C4-2B (cell line): ENCODE measurements around the gene ATP11A.
"Not testable (repeated sequence)": the region's sequence is repeated elsewhere in the genome, so short reads cannot be mapped to it uniquely, and the experiment has no call there.

ENCODE experiments used
- H3K27ac ChIP-seq: fragments of 450-650 bp; 2 replicates; pipeline ENCODE4 v1.5.1; 2017
- ZFX ChIP-seq: fragments of 450-650 bp; IDR thresholded peaks from 2 replicates; pipeline ENCODE4 v1.6.1; 2017
- TF ChIP-seq, protein P1 (sequence below): fragments of 450-650 bp; conservative IDR thresholded peaks from 2 replicates; pipeline ENCODE4 v1.5.1; 2017; ENCODE audit warnings: mild to moderate bottlenecking

ATP11A gene

GRCh38 chr13:112840472-112841302 lies 150.8 kb downstream of the ATP11A start:
- TF ChIP-seq, protein P1, sequence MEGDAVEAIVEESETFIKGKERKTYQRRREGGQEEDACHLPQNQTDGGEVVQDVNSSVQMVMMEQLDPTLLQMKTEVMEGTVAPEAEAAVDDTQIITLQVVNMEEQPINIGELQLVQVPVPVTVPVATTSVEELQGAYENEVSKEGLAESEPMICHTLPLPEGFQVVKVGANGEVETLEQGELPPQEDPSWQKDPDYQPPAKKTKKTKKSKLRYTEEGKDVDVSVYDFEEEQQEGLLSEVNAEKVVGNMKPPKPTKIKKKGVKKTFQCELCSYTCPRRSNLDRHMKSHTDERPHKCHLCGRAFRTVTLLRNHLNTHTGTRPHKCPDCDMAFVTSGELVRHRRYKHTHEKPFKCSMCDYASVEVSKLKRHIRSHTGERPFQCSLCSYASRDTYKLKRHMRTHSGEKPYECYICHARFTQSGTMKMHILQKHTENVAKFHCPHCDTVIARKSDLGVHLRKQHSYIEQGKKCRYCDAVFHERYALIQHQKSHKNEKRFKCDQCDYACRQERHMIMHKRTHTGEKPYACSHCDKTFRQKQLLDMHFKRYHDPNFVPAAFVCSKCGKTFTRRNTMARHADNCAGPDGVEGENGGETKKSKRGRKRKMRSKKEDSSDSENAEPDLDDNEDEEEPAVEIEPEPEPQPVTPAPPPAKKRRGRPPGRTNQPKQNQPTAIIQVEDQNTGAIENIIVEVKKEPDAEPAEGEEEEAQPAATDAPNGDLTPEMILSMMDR: no peak
- TF ChIP-seq ZFX: no peak
- H3K27ac ChIP-seq: no peak overlapping the region

- H3K27ac ChIP-seq: not testable (repeated sequence)
Observed at GRCh38 chr13:112841303-112842015, 151.6 kb downstream of the ATP11A start.

DNA sequence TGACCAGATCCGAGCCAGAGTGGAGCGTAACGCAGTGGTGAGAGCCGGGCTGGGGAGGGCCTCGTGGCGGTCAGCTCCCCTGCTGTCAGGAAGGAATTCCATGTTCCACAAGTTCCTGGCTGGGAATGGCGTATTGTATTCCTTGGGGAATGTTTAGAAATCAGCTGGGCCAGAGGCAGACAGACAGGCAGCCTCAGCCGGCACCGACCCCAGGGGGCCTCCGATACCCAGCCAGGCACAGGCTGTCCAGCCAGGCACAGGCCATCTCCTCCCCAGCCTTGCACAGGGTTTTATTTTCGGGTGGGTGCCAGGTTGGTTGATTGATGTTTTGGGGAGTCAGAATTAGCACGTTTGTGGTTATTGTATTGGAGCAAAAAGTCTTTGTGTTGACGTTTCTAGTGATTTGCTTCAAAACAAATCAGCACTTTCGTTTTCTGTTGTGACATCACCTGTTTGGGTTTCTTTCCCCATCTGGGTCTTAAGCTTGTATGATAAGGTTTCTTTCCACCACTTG lies 152.6 kb downstream of the ATP11A start:
- H3K27ac ChIP-seq: no peak overlapping the region
- no peak for TF ChIP-seq ZFX
- TF ChIP-seq, protein P1: no peak

GRCh38 chr13:112842931-112843391 lies 153.1 kb downstream of the ATP11A start:
- TF ChIP-seq ZFX: no peak
- TF ChIP-seq, protein P1: no peak
- H3K27ac ChIP-seq: no peak overlapping the region

DNA sequence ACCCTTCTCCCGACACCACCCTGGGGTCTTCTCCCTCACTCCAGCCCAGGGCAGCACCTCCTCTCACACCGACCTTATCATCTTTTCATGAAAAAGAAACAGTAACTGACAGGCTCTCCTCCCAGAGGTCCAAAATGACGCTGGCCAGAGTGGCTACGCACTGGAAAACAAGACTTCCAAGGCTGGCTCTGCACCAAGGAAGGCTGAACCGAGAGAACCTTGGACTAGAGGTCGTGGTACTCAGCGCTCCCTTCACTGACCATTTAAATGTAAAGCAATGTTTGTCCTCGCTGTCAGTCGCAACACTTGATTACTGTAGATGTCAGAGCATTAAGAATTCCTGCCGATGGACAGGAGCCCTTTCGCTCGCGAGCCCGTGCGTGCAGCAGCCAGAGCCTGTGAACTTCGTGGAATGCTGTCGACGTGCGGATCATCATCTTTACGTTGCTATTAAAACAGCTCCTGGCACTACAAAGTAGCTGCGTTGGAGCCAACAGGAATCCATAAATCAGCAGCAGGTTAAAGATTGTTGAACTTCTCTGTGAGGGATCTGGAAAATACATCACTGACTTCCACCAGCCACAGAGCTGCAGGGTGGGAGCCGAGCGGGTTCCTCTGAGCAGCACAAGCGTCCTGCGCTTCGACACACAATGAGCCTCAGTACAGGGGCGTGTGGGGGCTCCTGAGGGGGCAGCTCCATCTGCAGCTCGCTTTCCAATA lies 153.7 kb downstream of the ATP11A start:
- no peak for TF ChIP-seq ZFX
- TF ChIP-seq, protein P1: no peak

GRCh38 chr13:112844411-112844810 lies 154.6 kb downstream of the ATP11A start:
- TF ChIP-seq, protein P1: no peak
- no peak for TF ChIP-seq ZFX
- no peak overlapping the region for H3K27ac ChIP-seq

More for the DNA sequence above, 153.7 kb downstream of the ATP11A start:
- no peak overlapping the region for H3K27ac ChIP-seq

- no peak overlapping the region for H3K27ac ChIP-seq
- no peak for TF ChIP-seq ZFX
- TF ChIP-seq, protein P1: no peak
Observed at GRCh38 chr13:112844879-112845278, 155.0 kb downstream of the ATP11A start.
